ENCODE results near the gene PASD1. TPM values are rescaled to one million over a fixed set of nuclear protein-coding genes. Genes with fewer than 3 reads are reported as not detected.

The PASD1 gene
- total RNA-seq, 6 experiments from 2014 or later: not detected

GRCh38 chrX:151523351-151523750 is 40.1 kb upstream of the PASD1 start:
- intact Hi-C loops (cut with DNase I): no loop called here
- Histone ChIP-seq H3K27me3 (no peaks in the 10 kb centered on the region), H3K4me1 (no peaks in the 10 kb centered on the region), H3K9me3 (no peaks in the 10 kb centered on the region), H3K36me3 (no peaks in the 10 kb centered on the region), H3K27ac (no peak overlapping the region), H3K4me3 (no peak overlapping the region)
- ATAC-seq: no peak
- TF ChIP-seq CTCF (IDR thresholded peaks at IDR 0.05) (no peak), POLR2A (IDR thresholded peaks at IDR 0.05) (no peak)
- no peak for DNase-seq
- whole genome bisulfite sequencing (ENCODE audit: insufficient coverage, low coverage, low lambda C conversion rate, missing lambda C conversion rate): 29% methylated on average over 2 of the region's 2 CpGs

- DNase-seq (no peak), ATAC-seq (no peak)
- H3K27me3 ChIP-seq: no peaks in the 10 kb centered on the region
- no peak for TF ChIP-seq CTCF (IDR thresholded peaks at IDR 0.05)
- TF ChIP-seq POLR2A (IDR thresholded peaks at IDR 0.05): no peak
- no peaks in the 10 kb centered on the region for H3K9me3 ChIP-seq
- intact Hi-C loops (cut with DNase I): no loop called here
- no peaks in the 10 kb centered on the region for H3K36me3 ChIP-seq
- no peak overlapping the region for H3K27ac ChIP-seq
- no peak overlapping the region for H3K4me3 ChIP-seq
- no peaks in the 10 kb centered on the region for H3K4me1 ChIP-seq
Measured at GRCh38 chrX:151536571-151536970, 26.9 kb upstream of the PASD1 start.

- no peak overlapping the region for H3K27ac ChIP-seq
- no peaks in the 10 kb centered on the region for H3K36me3 ChIP-seq
- H3K9me3 ChIP-seq: no peaks in the 10 kb centered on the region
- WGBS (ENCODE audit: insufficient coverage, low coverage, low lambda C conversion rate, missing lambda C conversion rate): 50% methylated on average over 1 of the region's 1 CpG
- DNase-seq (no peak), ATAC-seq (no peak)
- TF ChIP-seq CTCF (IDR thresholded peaks at IDR 0.05): no peak
- no peak for TF ChIP-seq POLR2A (IDR thresholded peaks at IDR 0.05)
- intact Hi-C loops (cut with DNase I): no loop called here
- H3K27me3 ChIP-seq: no peaks in the 10 kb centered on the region
- H3K4me1 ChIP-seq: no peaks in the 10 kb centered on the region
- no peak overlapping the region for H3K4me3 ChIP-seq
Measured at GRCh38 chrX:151537572-151537971, 25.9 kb upstream of the PASD1 start.

- 43% methylated on average over 3 of the region's 3 CpGs for WGBS (ENCODE audit: insufficient coverage, low coverage, low lambda C conversion rate, missing lambda C conversion rate)
- Histone ChIP-seq H3K36me3 (no peaks in the 10 kb centered on the region), H3K9me3 (no peaks in the 10 kb centered on the region), H3K27ac (no peak overlapping the region), H3K4me3 (no peak overlapping the region), H3K4me1 (no peaks in the 10 kb centered on the region), H3K27me3 (no peaks in the 10 kb centered on the region)
- ATAC-seq (no peak), DNase-seq (no peak)
- TF ChIP-seq POLR2A (IDR thresholded peaks at IDR 0.05): no peak
- TF ChIP-seq CTCF (IDR thresholded peaks at IDR 0.05): no peak
- intact Hi-C loops (cut with DNase I): no loop called here
Measured at GRCh38 chrX:151538190-151539122, 25.0 kb upstream of the PASD1 start.
